ENCODE measurements around the gene IKZF5. TPM values are rescaled to one million over a fixed set of nuclear protein-coding genes. Genes with fewer than 3 reads are reported as not detected.

The IKZF5 gene
- total and polyA plus RNA-seq, 4 donors: 6.1 to 19.9 (median 11.6) TPM

DNA sequence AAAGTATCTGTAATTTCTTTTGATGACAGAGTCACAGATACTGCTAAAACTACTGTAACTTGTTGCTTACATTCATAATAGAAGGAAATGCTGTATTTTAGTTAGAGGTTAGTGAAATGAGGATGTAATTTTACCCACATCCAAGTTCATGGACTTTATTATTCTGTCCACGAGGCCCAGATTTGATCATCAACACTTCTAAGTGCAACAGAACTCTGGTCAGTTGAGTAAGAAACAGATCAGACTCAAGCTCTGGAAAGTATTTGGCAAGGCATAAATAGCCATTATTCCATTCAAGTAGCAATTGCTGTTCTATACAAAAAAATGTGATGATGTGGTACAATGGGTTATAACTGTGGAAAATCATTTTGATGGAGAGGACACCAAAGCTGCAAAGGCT, 22.5 kb upstream of the IKZF5 start:
- H3K9me3 ChIP-seq (ENCODE audit: control insufficient read depth in 4 of 4, insufficient read depth in 3 of 4, low read length in 3 of 4): no peaks in the 10 kb centered on the region
- DNase-seq (peak in 1 of 3 donors; percentile 9), ATAC-seq (ENCODE audit: insufficient read depth, low FRiP score) (no peak)
- H3K4me1 ChIP-seq (ENCODE audit: control insufficient read depth in 5 of 5, insufficient read depth in 5 of 5, low read length in 5 of 5): no peaks in the 10 kb centered on the region
- WGBS, 2 donors: 78 to 92% methylated on average over 1 of the region's 1 CpG
- peaks cover 0 to 5% (median 2%) of the 10 kb centered on the region in 4 donors for H3K36me3 ChIP-seq (ENCODE audit: control insufficient read depth in 4 of 4, insufficient read depth in 4 of 4, low read length in 4 of 4)
- no peaks in the 10 kb centered on the region for H3K27me3 ChIP-seq (ENCODE audit: control insufficient read depth in 3 of 3, insufficient read depth in 3 of 3, low read length in 2 of 3)
- H3K27ac ChIP-seq (ENCODE audit: low read depth in 1 of 2, low read length in 1 of 2): no peak overlapping the region
- TF ChIP-seq, protein P1, sequence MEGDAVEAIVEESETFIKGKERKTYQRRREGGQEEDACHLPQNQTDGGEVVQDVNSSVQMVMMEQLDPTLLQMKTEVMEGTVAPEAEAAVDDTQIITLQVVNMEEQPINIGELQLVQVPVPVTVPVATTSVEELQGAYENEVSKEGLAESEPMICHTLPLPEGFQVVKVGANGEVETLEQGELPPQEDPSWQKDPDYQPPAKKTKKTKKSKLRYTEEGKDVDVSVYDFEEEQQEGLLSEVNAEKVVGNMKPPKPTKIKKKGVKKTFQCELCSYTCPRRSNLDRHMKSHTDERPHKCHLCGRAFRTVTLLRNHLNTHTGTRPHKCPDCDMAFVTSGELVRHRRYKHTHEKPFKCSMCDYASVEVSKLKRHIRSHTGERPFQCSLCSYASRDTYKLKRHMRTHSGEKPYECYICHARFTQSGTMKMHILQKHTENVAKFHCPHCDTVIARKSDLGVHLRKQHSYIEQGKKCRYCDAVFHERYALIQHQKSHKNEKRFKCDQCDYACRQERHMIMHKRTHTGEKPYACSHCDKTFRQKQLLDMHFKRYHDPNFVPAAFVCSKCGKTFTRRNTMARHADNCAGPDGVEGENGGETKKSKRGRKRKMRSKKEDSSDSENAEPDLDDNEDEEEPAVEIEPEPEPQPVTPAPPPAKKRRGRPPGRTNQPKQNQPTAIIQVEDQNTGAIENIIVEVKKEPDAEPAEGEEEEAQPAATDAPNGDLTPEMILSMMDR (IDR thresholded peaks at IDR 0.05; ENCODE audit: control extremely low read depth, extremely low read depth): no peak
- no peak overlapping the region for H3K4me3 ChIP-seq
- H3K9ac ChIP-seq (ENCODE audit: insufficient read depth in 1 of 2, low read length in 2 of 2): no peak overlapping the region

DNA sequence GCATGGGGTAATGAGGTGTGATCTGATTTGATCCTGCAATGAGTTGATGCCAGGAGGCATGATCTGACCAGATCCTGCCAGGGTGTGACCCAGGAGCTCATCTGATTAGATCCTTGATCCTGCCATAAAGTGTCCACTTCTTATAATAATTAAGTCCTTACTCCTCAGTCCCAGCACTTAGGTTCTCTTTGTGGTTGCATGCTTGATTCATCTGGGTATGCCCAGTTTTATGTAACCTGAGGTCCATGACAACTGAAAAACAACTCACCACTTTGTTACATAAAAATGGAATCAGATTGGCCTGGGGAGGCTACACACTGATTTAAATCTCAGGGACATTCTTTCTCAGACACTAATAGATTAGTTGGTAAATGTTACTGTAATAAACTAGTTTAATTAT, 19.3 kb upstream of the IKZF5 start:
- ATAC-seq (ENCODE audit: insufficient read depth, low FRiP score): no peak

DNA sequence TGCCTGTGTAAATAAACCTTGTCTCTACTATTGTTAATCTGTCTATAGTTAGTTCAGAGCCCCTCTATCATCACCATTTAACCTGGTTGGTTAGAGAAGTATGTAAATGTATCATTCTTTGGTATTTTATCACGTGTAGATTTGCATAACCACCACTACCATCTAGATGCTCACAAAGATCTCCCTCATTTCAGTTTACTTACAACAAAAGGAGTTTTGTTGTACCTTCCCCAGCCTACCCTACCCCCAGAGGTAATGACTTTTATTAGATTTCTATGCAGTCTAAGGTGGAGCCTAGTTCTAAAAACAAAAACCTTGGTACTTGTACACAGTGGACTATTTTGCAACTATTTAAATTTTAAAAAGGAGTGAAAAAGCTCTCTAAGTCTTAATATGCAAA, 17.7 kb upstream of the IKZF5 start:
- H3K27ac ChIP-seq (ENCODE audit: low read depth in 1 of 2, low read length in 1 of 2): no peak overlapping the region
- TF ChIP-seq, protein P1 (IDR thresholded peaks at IDR 0.05; ENCODE audit: control extremely low read depth, extremely low read depth): no peak
- H3K27me3 ChIP-seq (ENCODE audit: control insufficient read depth in 3 of 3, insufficient read depth in 3 of 3, low read length in 2 of 3): no peaks in the 10 kb centered on the region
- WGBS, 2 donors: 57 to 67% methylated on average over 1 of the region's 1 CpG
- DNase-seq: no peak
- no peaks in the 10 kb centered on the region for H3K4me1 ChIP-seq (ENCODE audit: control insufficient read depth in 5 of 5, insufficient read depth in 5 of 5, low read length in 5 of 5)
- no peaks in the 10 kb centered on the region for H3K9me3 ChIP-seq (ENCODE audit: control insufficient read depth in 4 of 4, insufficient read depth in 3 of 4, low read length in 3 of 4)
- ATAC-seq (ENCODE audit: insufficient read depth, low FRiP score): no peak
- no peaks in the 10 kb centered on the region for H3K36me3 ChIP-seq (ENCODE audit: control insufficient read depth in 4 of 4, insufficient read depth in 4 of 4, low read length in 4 of 4)
- H3K4me3 ChIP-seq: no peak overlapping the region
- H3K9ac ChIP-seq (ENCODE audit: insufficient read depth in 1 of 2, low read length in 2 of 2): no peak overlapping the region

More for the DNA sequence above, 19.3 kb upstream of the IKZF5 start:
- H3K9ac ChIP-seq (ENCODE audit: insufficient read depth in 1 of 2, low read length in 2 of 2): no peak overlapping the region
- H3K4me1 ChIP-seq (ENCODE audit: control insufficient read depth in 5 of 5, insufficient read depth in 5 of 5, low read length in 5 of 5): no peaks in the 10 kb centered on the region
- no peak overlapping the region for H3K27ac ChIP-seq (ENCODE audit: low read depth in 1 of 2, low read length in 1 of 2)
- TF ChIP-seq, protein P1 (IDR thresholded peaks at IDR 0.05; ENCODE audit: control extremely low read depth, extremely low read depth): no peak
- no peaks in the 10 kb centered on the region for H3K36me3 ChIP-seq (ENCODE audit: control insufficient read depth in 4 of 4, insufficient read depth in 4 of 4, low read length in 4 of 4)
- H3K4me3 ChIP-seq: no peak overlapping the region
- DNase-seq: no peak
- H3K27me3 ChIP-seq (ENCODE audit: control insufficient read depth in 3 of 3, insufficient read depth in 3 of 3, low read length in 2 of 3): no peaks in the 10 kb centered on the region
- no peaks in the 10 kb centered on the region for H3K9me3 ChIP-seq (ENCODE audit: control insufficient read depth in 4 of 4, insufficient read depth in 3 of 4, low read length in 3 of 4)

DNA sequence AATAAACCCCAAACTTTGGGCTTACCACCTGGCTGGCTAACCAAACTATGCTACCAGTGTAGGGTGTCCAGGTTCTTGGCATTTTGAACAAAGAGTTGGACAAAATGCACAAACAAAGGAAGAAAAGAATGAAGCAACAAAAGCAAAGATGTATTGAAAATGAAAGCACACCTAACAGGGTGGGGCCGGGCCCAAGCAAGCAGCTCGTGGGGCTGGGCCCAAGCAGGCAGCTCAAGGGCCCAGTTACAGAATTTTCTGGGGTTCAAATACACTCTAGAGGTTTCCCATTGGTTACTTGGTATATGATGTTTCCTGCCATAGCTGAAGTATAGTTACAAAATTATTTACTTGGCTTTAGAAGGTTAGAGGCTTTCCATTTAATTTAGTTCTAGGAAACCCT, 15.9 kb upstream of the IKZF5 start:
- TF ChIP-seq, protein P1 (IDR thresholded peaks at IDR 0.05; ENCODE audit: control extremely low read depth, extremely low read depth): no peak
- H3K4me3 ChIP-seq: no peak overlapping the region
- ATAC-seq (ENCODE audit: insufficient read depth, low FRiP score) (no peak), DNase-seq (no peak)
- H3K4me1 ChIP-seq (ENCODE audit: control insufficient read depth in 5 of 5, insufficient read depth in 5 of 5, low read length in 5 of 5): no peaks in the 10 kb centered on the region
- no peaks in the 10 kb centered on the region for H3K36me3 ChIP-seq (ENCODE audit: control insufficient read depth in 4 of 4, insufficient read depth in 4 of 4, low read length in 4 of 4)
- no peak overlapping the region for H3K9ac ChIP-seq (ENCODE audit: insufficient read depth in 1 of 2, low read length in 2 of 2)
- 84 to 97% methylated on average over 2 of the region's 2 CpGs for WGBS, 2 donors
- H3K9me3 ChIP-seq (ENCODE audit: control insufficient read depth in 4 of 4, insufficient read depth in 3 of 4, low read length in 3 of 4): no peaks in the 10 kb centered on the region
- no peaks in the 10 kb centered on the region for H3K27me3 ChIP-seq (ENCODE audit: control insufficient read depth in 3 of 3, insufficient read depth in 3 of 3, low read length in 2 of 3)
- no peak overlapping the region for H3K27ac ChIP-seq (ENCODE audit: low read depth in 1 of 2, low read length in 1 of 2)

Data from lung (tissue), 12 donors.